Activated CD4-positive, alpha-beta T cell treated with anti-CD3 and anti-CD28 coated beads for 1 hour (primary cell): ENCODE results near the gene RAB12.
"Not testable (repeated sequence)": the region's sequence is repeated elsewhere in the genome, so short reads cannot be mapped to it uniquely, and the experiment has no call there.

ENCODE experiments used
- DNase-seq: peaks from one replicate; pipeline ENCODE4 v3.0.0-alpha.2; 2020

The RAB12 gene

DNA sequence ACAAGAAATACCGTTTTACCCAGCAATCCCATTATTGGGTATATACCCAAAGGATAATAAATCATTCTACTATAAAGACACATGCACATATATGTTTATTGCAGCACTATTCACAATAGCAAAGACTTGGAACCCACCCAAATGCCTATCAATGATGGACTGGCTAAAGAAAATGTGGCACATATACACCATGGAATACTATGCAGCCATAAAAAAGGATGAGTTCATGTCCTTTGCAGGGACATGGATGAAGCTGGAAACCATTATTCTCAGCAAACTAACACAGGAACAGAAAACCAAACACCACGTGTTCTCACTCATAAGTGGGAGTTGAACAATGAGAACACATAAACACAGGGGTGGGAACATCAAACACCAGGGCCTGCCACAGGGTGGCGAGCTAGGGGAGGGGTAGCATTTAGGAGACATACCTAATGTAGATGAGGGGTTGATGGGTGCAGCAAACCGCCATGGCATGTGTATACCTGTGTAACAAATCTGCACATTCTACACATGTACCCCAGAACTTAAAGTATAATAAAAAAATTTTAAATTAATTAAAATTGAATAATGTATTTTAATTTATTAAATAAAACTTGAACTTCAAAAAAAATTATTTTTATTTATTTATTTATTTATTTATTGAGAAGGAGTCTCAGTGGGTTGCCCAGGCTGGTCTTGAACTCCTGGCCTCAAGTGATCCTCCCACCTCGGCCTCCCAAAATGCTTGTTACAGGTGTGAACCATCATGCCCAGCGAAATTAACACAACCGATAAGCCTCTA lies 42.4 kb downstream of the RAB12 start:
- not testable (repeated sequence) for DNase-seq

DNA sequence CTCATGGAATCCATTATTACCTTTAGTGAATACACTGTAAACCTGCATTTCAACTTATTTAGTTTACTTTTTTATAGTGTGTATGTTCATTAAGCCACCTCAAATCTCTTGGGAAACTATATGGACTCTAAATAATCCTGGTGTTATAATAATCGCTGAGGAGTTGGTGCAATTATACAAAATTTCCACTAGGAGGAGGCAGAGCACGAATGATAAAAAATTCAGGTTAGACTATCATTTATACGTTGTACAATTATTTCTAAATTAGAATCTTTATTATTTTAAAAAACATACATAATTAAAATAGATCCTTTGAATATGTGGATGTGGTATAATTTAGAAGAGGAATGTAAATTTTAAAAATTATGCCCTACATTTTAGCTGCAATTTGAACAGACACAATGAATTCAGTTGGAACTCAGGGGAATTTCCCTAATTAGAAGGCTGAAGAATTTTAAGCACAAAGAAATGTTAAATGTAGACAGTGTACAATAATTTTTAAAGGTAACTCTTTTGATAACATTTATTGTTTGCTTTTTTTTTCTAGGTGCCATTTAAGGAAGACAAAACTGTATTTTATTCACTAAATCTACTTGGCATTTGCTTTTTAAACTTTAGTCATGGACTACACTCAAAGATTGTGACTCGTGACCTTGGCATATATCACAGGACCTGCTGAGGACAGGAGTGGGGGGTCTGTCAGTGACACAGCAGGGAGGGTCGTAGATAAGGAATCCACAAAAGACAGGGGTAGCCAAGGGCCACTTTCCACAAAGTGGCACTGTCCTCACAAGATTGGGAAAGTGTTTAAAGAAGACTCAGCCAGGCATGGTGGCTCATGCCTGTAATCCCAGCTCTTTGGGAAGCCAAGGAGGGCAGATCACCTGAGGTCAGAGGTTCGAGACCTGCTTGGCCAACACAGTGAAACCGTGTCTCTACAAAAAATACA lies 45.5 kb downstream of the RAB12 start:
- DNase-seq, result no peak

DNA sequence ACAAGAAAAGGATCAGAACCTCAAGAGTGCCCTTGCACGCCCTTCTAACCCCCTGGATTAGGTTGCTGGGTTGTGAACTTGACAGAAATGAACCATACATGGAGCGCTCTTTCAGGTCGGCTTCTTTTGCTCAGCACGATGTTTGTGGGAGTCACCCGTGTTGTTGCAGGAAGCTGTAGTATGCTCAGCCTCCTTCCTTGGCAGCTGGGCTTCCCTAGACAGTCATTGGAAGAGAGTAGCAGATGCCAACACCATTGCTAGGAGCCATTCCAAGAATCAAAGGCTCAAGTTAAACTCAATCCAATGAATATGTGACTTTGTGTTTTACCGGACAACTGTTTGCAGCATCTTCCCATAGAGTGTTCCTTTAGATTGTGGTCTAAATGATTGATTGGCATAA lies 47.0 kb downstream of the RAB12 start:
- DNase-seq, result no peak

DNA sequence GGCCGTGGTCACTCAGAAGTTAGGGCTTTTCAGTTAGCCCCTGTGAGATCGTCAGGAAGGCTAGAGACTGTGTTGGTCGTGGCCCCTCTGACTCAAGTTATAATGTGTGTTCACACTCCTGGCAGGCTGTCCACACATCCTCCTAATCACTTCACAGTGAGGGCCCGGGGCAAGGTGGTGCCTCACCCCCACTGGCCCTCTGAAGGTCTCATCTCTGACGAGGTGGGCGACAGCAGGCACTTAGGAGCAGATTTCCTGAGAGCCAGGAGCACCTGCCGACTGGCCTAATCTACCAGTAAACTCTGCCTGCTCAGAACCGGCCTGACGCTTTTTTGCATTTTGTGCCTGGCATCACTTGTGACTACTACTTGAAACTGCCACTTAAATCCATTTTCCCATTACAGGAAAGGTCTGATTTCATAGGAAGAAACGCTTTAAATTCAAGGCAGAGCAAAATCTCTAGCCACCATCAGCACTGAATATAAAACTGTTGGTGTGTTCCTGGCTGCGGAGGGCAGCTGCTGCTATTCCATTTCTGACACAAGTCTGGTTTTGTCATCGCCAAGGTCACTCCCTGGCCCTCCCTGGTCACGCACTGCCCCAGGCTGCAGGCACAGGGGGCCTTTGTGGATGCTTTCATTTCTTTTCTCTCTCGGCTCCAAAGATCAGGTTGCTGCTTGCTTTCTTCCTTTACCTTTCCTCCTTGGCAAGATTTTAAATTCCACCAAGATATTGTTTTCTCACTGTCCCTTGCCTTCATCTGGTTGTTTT lies 48.0 kb downstream of the RAB12 start:
- no peak for DNase-seq

DNA sequence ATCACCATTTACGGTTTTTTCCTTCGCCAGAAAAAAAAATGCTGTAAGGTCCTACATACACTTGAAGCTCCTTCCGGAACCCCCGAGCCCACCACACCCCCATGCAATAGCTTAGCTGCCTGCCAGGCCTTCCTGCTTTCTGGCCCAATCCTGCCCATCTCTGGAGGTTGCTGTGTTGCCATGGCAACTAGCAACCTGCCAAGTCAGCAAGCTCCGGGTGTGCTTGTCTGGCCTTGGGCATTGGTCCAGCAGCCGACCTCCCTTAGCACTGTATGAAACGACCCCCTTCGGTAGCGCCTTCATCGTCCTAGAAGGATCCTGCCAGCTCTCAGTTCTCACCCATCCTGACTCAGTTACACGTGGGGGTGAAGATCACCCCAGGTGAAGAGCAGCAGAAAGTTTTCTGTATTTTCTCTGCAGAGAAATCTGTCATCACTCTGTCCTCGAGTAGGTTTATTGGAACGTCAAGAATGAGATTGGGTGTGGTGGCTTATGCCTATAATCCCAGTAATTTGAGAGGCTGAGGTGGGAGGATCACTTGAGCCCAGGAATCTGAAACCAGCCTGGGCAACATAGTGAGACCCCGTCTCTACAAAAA lies 48.7 kb downstream of the RAB12 start:
- DNase-seq, result no peak

DNA sequence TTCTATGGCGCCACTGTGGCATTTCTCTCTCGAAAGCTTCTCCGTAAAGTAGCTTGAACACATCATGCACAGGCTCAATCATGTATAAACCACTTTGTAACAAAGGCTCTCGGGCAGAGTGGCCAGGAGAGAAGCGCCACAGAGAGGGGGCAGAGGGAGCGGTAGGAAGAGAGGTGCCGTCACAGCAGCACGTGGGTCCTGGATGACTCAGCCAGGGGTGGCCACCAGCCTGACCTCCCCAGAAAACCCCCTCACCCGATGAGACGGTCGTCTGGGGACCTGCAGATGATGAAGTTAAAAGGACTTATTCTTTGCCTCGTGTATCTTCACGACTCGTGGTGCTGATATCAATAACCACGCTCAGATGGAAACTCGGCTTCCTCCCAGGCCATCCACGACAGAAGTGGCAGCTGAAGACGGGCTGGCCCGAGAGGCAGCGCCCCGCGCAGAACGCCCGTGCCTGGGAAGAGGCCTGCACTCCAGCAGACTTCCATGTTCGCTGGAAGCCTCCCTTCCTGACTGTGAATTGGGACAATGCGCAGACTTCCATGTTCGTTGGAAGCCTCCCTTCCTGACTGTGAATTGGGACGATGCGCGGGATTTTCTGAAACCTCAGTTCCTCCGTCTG lies 49.7 kb downstream of the RAB12 start:
- no peak for DNase-seq

DNA sequence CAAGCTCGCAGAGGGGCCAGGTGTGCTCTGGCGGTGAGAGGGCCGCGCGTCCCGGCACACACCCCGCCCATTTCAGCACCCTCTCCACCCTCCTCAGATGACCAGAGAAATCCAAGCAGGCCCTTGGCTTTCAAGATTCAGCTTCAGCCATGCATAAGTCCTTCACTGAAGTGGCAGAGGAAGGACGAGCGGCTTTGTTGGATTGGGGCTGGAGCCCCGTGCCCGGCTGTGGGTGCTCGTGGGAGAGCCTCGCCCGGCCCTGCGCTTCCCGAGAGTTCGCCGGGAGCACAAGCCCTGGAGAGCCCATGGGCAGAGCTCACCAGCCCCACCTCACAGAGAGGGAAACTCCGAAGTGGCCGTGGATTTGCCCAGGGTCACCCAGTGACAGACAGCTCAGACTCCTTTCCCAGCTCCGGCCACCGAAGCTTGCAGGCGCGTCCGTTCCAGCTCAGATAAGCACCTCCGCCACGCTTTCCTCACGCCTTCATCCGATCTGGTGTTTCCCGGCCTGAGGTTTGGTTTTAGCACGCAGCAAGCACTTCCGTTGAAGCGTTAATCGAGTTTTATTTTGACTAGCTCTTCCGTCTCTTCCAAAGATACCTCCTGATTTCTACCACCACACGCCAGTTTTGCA lies 50.5 kb downstream of the RAB12 start:
- DNase-seq, result no peak

DNA sequence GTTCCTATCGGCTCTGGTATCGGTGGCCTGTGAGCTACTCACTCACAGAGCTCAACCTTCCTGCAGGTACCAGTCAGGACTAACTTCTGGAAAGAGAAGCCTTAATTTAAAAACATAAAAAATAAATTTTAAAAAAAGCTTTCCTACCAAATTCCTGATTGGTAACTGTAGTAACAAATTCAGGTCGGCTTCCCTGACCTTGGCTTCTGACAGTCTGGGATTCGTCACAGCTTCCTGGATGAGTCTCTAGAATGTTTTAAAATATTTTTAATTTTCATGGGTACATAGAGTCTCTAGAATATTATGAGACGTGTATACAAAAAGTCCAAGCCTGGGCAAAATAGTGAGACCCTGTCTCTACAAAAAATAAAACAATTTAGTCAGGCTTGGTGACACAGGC lies 51.1 kb downstream of the RAB12 start:
- DNase-seq, result no peak

DNA sequence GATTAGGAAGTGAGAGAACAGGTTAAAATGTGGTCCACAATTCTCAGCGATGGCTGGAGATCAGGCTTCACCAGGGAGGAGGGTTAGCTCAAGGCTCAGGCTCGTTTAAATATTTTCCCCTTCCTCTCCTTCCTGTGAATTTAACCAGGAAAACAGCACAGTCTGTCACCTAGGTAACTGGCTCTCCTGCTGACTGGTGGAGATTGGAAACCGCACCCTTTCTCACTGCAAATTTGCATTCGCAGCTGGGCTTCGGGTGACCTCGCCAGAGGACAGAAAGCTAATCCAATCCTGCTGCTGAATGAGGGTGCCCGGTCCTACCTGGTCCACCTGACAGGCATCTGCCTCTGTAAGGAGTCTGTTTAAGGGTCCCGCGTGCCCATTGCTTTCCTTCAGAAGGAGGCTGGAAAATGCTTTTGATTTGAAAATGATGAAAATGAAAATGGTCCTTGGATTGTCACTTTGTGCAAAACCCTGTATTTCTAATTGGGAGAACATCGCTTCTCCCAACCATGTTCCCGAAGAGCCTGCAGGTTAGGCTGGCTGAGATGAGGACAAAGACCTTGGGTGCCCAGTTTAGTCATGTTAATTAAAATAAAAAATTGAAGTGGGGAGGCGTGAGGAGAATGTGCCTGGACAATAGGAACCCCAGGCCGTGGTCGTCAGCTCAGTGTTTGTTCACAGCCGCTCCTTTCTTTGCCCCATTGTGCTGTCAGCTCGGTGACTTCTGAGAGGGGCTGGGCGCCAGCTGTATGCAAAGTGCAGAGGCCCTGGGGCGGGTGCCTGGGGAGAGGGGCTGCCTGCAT lies 52.7 kb downstream of the RAB12 start:
- no peak for DNase-seq

DNA sequence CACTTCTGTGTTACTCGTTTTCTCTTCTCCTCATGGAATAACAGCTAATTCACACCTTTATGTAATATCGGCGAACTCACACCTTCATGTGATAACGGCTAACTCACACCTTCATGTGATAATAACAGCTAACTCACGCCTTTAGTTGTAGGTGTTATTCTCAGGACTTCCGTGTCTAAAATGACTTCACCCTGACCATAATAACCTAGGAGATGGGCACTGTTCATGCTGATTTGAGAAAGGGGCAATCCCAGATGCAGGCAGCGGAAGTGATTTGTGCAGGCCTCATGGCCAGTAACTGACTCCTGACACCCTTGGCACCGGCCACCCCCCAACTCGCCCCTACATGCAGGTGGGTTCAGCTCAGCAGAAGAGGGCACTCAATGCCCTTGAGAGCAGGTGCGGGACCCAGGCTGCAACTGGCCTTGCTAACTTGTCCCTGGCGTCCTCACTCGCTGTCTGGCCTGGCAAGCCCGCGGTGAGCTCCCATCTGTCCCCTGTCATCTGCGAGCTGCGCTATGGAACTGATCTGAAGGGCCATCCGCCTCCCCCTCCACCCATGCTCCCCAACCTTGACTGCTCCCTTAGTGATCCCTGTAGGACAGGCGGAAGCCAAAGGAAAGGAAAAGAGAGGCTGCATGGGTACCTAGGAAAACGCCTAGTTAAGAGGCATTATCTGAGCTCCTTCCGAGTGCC lies 53.5 kb downstream of the RAB12 start:
- no peak for DNase-seq

DNA sequence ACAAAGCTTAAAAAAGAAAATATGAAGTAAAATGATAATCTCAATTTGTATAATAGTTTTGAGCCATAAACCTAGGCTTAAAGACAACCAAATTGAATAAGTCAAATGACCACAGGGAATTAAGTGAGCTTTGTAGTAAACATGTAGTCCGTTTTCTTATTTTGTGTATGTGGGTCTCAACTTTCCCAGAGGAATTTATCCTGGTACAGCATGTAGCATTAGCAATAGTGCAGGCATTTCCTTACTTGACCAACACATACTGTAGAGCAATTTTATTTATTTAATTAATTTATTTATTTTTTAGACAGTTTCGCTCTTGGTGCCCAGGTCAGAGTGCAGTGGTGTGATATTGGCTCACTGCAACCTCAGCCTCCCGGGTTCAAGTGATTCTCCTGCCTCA lies 58.6 kb downstream of the RAB12 start:
- no peak for DNase-seq

DNA sequence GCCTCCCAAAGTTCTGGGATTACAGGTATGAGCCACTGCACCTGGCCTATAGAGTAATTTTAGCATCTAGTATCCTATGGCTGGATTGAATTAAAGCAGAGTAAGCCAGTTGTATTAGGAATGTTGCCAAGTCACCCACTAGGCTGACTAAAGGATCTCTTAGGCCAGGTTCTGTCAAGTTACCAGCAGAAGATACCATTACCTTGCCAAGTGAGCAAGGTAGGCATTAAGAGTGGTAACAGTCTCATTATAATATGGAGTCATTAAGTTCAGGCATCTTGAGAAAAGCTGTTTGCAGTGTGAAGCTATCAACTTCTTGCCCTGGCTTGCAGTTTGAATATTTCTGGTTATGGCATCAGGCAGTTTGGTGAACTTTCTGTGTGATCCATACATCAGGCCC lies 59.1 kb downstream of the RAB12 start:
- DNase-seq, result no peak

DNA sequence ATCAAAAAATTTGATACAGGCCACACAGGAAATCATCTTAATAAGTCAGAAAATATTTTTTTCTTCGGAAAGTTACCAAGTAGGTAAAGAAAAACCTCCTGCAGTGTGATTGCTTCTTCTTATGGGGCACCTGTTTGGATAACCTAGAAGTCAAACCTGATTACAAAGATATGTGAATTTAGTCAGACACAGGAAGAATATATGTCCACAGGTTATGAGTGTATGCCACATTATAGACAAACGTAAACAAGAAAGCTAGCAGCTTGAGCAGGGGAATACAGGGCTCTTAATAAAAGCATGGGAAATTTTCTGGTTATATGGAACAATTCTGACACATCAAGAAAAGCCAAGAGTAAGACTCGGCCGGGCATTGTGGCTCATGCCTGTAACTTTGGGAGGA lies 60.3 kb downstream of the RAB12 start:
- no peak for DNase-seq

DNA sequence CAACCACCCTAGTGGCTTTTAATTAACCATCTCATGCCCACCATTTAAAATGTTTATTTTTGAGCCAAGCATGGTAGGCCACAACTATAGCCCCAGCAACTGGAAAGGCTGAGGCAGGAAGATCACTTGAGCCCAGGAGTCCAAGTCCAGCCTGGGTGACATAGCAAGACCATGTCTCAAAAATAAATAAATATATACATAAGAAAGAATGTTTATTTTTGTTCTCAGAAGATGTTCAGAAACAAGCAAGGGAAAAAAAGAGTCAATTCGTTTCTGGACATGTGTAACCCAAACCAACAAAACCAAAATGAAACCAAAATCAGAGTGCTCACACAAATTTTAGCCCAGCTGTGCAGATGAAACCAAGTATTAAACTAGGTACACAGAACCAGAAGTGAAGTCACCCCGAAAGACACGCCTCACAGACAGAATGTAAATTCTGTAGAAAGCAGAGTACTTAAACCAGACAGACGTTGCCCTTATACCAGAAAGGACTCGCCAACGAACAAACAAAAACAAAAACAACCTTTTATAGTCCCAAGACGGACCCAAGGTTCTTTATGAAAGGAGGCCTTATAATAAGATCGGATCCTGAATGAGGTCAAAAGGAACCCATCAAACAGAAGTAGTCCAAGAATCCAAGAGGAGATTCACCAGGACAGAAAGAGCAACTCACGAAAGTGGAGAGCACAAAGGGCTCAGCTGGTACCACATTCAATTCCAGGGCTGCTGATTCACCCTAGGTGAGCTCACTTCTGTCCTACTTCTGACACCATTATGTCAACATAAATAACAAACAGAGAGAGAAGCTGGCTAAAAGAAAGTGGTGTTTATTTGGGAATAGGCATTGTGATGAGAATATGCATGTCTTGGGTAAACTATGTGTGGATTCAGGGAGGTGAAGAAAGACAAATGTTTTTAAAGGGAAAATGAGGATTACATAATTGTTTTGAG lies 64.3 kb downstream of the RAB12 start:
- DNase-seq, result no peak

DNA sequence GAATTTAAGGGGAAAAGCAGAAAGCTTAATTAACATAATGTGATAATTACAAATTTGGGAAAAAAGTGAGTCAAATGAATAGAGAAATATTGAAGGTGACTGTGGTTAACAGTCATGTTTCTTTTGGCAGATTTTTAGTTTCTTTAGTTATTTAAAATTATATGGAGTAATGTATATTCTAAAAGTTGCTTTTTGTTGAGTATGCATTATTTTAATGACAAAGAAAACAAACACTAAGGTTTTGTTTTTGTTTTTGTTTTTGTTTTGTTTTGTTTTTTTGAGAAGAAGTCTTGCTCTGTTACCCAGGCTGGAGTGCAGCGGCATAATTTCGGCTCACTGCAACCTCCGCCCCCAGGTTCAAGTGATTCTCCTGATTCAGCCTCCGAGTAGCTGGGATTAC lies 65.8 kb downstream of the RAB12 start:
- no peak for DNase-seq

DNA sequence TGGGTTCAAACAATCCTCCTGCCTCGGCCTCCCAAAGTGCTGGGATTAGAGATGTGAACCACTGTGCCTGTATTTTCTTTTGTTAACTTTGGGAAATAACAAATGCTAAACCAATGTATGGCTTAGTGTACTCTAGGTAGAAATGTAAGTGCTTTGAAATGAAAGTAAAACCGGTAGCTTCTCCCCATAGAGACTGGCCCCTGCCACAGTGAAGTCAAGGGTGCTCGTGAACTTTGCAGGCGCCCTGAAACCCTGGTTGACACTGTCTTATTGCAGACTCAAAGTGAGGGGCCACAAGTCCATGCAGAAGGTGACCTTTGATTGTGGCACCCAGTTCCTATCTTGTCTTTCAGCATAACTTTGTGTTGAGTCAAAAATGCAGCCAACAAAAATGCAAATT lies 72.0 kb downstream of the RAB12 start:
- no peak for DNase-seq

DNA sequence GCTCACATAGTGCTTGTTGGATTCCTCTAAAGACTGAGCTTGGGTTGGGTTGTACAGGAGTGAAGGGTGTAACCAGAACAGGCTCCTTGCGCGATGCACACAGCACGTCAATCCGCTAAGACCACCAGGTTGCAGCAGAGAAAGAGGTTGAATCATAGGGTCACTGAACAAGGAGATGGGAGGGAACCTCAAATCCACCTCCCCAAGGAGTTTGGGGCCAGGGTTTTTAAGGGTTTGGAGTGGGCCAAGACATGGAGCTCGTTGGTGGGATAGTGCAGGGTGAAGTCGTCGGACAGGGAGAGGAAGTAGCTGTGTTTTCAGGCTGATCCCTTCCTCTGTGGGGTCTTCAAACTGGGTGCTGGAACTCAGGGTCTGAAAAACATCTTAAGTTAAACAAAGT lies 75.3 kb downstream of the RAB12 start:
- DNase-seq, result no peak

DNA sequence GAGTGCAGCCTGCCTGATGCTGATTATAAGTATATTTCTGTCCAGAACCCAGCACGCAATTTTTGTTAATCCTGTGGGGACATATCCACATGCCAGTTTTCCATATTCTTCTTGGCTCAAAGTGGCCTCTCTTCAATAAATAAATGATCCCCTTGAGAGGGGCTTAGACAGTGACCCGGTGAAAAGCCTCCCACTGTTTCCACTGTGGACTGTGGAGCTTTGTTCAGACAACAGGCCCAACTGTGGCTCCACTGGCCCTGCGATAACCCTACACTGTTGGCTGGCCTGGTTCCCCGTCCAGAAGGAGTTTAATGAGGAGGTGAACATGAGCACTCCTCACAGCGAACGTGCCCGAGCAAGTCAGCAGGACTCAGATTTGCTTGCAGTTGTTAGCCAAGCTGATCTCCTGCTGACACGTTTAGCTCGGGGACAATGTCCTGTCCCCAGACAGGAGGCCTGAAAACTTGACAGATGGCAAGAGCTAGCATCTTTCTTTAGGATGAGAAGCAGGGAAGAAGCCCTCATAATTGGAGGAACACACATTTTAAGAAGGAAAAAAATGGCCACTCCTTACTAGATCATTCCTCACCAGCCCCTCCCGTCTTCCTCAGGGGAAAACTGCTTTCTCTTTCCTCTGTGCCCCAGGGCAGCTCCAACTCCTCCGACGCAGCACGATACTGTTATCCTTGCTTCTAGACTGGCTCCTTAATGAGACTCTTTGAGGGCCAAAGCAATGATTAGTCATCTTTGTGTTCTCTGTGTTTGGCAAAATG lies 76.1 kb downstream of the RAB12 start:
- no peak for DNase-seq

DNA sequence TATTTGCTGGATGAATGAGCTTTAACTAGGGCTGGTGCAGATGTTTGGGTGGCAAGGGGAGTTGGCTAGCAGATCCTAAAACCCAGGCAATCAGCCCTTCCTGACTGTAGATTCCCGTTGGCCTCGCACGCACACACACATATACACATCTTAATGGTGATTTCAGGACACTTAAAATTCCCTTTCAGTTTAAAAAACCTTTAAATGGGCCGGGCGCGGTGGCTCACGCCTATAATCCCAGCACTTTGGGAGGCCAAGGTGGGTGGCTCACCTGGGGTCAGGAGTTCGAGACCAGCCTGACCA lies 76.6 kb downstream of the RAB12 start:
- no peak for DNase-seq
